Immature natural killer cell (primary cell): Measurements from ENCODE around the gene HSFX3. TPM values are rescaled to one million over a fixed set of nuclear protein-coding genes. Genes with fewer than 3 reads are reported as not detected.
A peak's percentile ranks its signal among the peaks of the same experiment; 100 is the strongest.

Experiments used
- DNase-seq, 3 donors: peaks; one replicate each; pipeline ENCODE4 v3.0.0; 2022; ENCODE audit warnings: mixed read lengths in 1 of 3
- H3K27ac Mint-ChIP-seq, 6 donors: one replicate each; pipeline ENCODE4 v1.8.0; 2020; ENCODE audit warnings: mixed read lengths in 6 of 6, mild to moderate bottlenecking in 5 of 6, inconsistent platforms in 4 of 6, moderate library complexity in 3 of 6
- H3K27me3 Mint-ChIP-seq, 3 donors: one replicate each; pipeline ENCODE4 v1.8.0; 2020 to 2021; ENCODE audit warnings: low read depth in 3 of 3, mild to moderate bottlenecking in 3 of 3, mixed read lengths in 3 of 3, moderate library complexity in 3 of 3, inconsistent platforms in 1 of 3
- H3K36me3 Mint-ChIP-seq, 3 donors: one replicate each; pipeline ENCODE4 v1.8.0; 2020; ENCODE audit warnings: mixed read lengths in 3 of 3, inconsistent platforms in 2 of 3, mild to moderate bottlenecking in 2 of 3
- H3K4me1 Mint-ChIP-seq, 2 donors: one replicate each; pipeline ENCODE4 v1.8.0; 2020; ENCODE audit warnings: inconsistent platforms in 2 of 2, mild to moderate bottlenecking in 2 of 2, mixed read lengths in 2 of 2, moderate library complexity in 1 of 2
- H3K4me3 Mint-ChIP-seq, 5 donors: one replicate each; pipeline ENCODE4 v1.8.0; 2020; ENCODE audit warnings: mild to moderate bottlenecking in 5 of 5, mixed read lengths in 5 of 5, inconsistent platforms in 3 of 5, moderate library complexity in 3 of 5
- H3K9me3 Mint-ChIP-seq, 6 donors: one replicate each; pipeline ENCODE4 v1.8.0; 2020; ENCODE audit warnings: mild to moderate bottlenecking in 6 of 6, mixed read lengths in 6 of 6, inconsistent platforms in 4 of 6, moderate library complexity in 3 of 6
- polyA plus RNA-seq, 3 donors: library from polyadenylated mRNA; unstranded; fragments of 300-500 nt; fragmentation: Illumina TruSeq; gene quantifications; one replicate each; pipeline ENCODE4 v1.2.3, GENCODE V29; 2021

HSFX3 gene
- polyA plus RNA-seq, 3 donors from 2014 or later, result not detected

GRCh38 chrX:149518236-149518635 is 31.5 kb downstream of the HSFX3 start:
- DNase-seq, result no peak
- H3K9me3 Mint-ChIP-seq, result no peaks in the 10 kb centered on the region
- H3K4me1 Mint-ChIP-seq, result peaks cover 68 to 70% of the 10 kb centered on the region in 2 donors
- peaks cover 3 to 13% (median 6%) of the 10 kb centered on the region in 3 donors for H3K27me3 Mint-ChIP-seq
- H3K27ac Mint-ChIP-seq, result peak overlapping the region in 2 of 6 donors; percentile 38 to 48
- peak overlapping the region in 1 of 5 donors; percentile 36 for H3K4me3 Mint-ChIP-seq
- peaks cover 0 to 3% (median 0%) of the 10 kb centered on the region in 3 donors for H3K36me3 Mint-ChIP-seq

DNA sequence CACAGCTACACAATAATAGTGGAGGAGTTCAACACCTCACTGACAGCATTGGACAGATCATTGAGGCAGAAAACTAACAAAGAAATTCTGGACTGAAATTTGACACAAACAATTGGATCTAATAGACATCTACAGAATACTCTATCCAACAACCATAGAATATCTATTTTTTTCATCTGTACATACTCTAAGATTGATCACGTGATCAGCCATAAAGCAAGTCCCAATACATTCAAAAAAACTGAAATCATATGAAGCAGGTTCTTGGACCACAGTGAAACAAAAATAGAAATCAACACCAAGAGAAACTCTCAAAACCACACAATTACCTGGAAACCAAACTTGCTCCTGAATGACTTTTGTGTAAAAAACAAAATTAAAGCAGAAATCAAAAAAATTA is 32.4 kb downstream of the HSFX3 start:
- H3K27me3 Mint-ChIP-seq, result peaks cover 3 to 13% (median 6%) of the 10 kb centered on the region in 3 donors
- H3K9me3 Mint-ChIP-seq, result no peaks in the 10 kb centered on the region
- H3K4me3 Mint-ChIP-seq, result no peak overlapping the region
- H3K27ac Mint-ChIP-seq, result peak overlapping the region in 2 of 6 donors; percentile 35 to 95
- H3K4me1 Mint-ChIP-seq, result peaks cover 68 to 69% of the 10 kb centered on the region in 2 donors
- H3K36me3 Mint-ChIP-seq, result peaks cover 0 to 3% (median 0%) of the 10 kb centered on the region in 3 donors
- DNase-seq, result no peak

DNA sequence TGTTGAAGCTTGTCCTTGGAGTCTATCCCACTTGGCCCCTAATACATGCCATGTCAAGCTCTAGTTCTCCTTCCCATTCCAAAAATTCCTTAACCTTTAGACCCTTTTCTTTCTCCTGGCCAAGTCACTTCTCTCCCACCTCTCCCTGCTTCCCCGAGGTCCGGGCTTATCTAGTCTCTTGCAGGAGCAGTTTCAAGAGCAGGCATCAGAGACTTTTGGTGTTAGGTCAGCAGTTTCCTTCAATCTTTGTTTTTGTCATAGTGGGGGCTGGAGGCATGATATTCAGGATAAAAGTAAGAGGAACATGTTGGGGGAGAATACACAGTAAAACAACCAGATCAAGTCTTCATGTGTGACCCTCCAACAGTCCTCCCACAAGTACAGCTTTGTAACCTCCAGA is 33.1 kb downstream of the HSFX3 start:
- H3K9me3 Mint-ChIP-seq, result no peaks in the 10 kb centered on the region
- peaks cover 67 to 71% of the 10 kb centered on the region in 2 donors for H3K4me1 Mint-ChIP-seq
- H3K4me3 Mint-ChIP-seq, result no peak overlapping the region
- H3K27ac Mint-ChIP-seq, result peak overlapping the region in 5 of 6 donors; percentile 22 to 95 (median 88)
- no peak for DNase-seq
- peaks cover 3 to 13% (median 4%) of the 10 kb centered on the region in 3 donors for H3K27me3 Mint-ChIP-seq
- H3K36me3 Mint-ChIP-seq, result peaks cover 0 to 3% (median 0%) of the 10 kb centered on the region in 3 donors

DNA sequence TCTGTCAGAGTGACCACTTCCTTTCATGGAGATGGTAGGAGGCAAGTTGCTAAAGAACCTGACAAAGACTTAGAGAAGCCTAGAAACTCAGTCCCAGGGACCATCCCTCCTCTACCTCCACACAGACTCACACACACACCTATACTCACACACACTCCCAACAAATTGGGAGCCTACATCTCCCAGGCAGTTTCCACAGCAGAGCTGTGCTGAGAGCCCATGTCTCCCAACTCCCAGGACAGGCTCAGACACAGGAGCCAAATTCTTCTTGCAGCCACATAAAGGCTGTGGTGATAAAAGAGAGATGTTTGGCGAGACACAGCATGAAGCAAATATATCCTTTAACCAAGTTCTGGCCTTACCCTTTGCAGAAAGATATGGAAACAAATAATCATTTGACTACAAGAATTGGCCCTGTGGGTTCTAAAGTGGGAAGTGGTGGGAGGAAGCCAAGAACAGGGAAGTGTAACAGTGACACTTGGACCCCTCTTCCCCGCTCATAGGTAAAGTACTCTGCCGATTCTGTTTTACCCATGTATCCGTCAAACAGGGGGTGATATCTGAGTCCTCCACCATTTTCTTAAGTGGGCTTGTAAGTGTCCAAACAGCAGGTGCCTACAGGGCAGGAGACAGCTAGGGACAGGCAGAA is 33.6 kb downstream of the HSFX3 start:
- Mint-ChIP-seq H3K27ac (peak overlapping the region; percentile 80 to 96 (median 94)), H3K27me3 (peaks cover 3 to 9% (median 4%) of the 10 kb centered on the region in 3 donors), H3K4me1 (peaks cover 66 to 68% of the 10 kb centered on the region in 2 donors), H3K4me3 (peak overlapping the region; percentile 3 to 62 (median 27)), H3K9me3 (no peaks in the 10 kb centered on the region), H3K36me3 (peaks cover 0 to 3% (median 0%) of the 10 kb centered on the region in 3 donors)
- DNase-seq, result no peak

- Mint-ChIP-seq H3K4me3 (peak overlapping the region; percentile 47 to 74 (median 66)), H3K4me1 (peaks cover 61 to 64% of the 10 kb centered on the region in 2 donors), H3K36me3 (peaks cover 0 to 3% (median 0%) of the 10 kb centered on the region in 3 donors), H3K9me3 (no peaks in the 10 kb centered on the region), H3K27me3 (peaks cover 3 to 9% (median 4%) of the 10 kb centered on the region in 3 donors), H3K27ac (peak overlapping the region; percentile 94 to 96 (median 95))
- DNase-seq, result peak; percentile 69 to 75 (median 74)
Measured at GRCh38 chrX:149513825-149514428, 35.8 kb downstream of the HSFX3 start.

- H3K9me3 Mint-ChIP-seq, result no peaks in the 10 kb centered on the region
- peaks cover 4 to 9% (median 5%) of the 10 kb centered on the region in 3 donors for H3K27me3 Mint-ChIP-seq
- peak overlapping the region; percentile 91 to 95 (median 94) for H3K27ac Mint-ChIP-seq
- H3K4me3 Mint-ChIP-seq, result peak overlapping the region; percentile 60 to 75 (median 71)
- peak; percentile 62 to 69 (median 67) for DNase-seq
- H3K4me1 Mint-ChIP-seq, result peaks cover 57 to 61% of the 10 kb centered on the region in 2 donors
- peaks cover 0 to 3% (median 0%) of the 10 kb centered on the region in 3 donors for H3K36me3 Mint-ChIP-seq
Measured at GRCh38 chrX:149512225-149512885, 37.4 kb downstream of the HSFX3 start.

DNA sequence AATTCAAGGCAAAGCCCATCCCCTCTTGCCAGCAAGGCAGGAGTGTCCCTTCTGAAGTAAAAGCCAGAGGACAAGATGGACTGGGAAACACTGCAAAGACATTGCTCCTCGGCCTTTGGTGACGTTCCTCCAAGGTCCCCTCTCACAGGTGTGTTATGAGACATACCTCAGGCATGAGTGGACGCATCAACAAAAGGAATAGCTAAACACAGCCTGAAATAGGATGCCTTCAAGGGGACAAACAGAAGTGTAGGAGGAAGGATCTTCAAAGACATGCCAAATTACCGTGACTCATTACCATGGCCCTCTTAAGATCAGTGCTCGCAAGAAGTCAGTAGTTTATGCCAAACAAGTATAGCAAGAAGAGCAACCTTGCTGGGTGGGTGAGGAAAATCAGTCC is 38.6 kb downstream of the HSFX3 start:
- Mint-ChIP-seq H3K9me3 (no peaks in the 10 kb centered on the region), H3K4me3 (no peak overlapping the region), H3K36me3 (no peaks in the 10 kb centered on the region), H3K27ac (peak overlapping the region in 2 of 6 donors; percentile 51 to 94), H3K27me3 (peaks cover 4 to 7% (median 5%) of the 10 kb centered on the region in 3 donors), H3K4me1 (peaks cover 50 to 52% of the 10 kb centered on the region in 2 donors)
- DNase-seq, result no peak

GRCh38 chrX:149510386-149510785 is 39.3 kb downstream of the HSFX3 start:
- Mint-ChIP-seq H3K27me3 (peaks cover 2 to 4% (median 2%) of the 10 kb centered on the region in 3 donors), H3K27ac (peak overlapping the region in 3 of 6 donors; percentile 13 to 68 (median 42)), H3K4me3 (no peak overlapping the region), H3K4me1 (peaks cover 48 to 51% of the 10 kb centered on the region in 2 donors), H3K9me3 (no peaks in the 10 kb centered on the region), H3K36me3 (no peaks in the 10 kb centered on the region)
- no peak for DNase-seq

DNA sequence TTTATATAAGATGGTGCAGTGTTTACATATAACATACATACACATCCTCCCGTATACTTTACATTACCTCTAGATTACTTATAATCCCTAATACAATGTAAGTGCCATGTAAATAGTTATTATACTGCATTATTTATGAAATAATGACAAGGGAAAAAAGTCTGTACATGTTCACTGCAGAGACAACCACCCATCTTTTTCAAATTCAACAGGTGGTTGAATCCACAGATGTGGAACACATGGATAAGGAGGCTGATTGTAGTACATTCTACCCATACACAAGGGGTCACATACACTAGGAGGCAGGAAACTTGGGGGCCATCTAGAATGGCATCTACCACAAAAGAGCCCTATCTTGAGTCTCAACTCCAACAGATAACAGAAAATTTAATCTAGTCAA is 41.3 kb downstream of the HSFX3 start:
- Mint-ChIP-seq H3K36me3 (no peaks in the 10 kb centered on the region), H3K4me1 (peaks cover 42% of the 10 kb centered on the region in 2 donors), H3K9me3 (no peaks in the 10 kb centered on the region), H3K27me3 (peaks cover 8 to 14% (median 13%) of the 10 kb centered on the region in 3 donors), H3K4me3 (no peak overlapping the region), H3K27ac (peak overlapping the region in 1 of 6 donors; percentile 40)
- no peak for DNase-seq

GRCh38 chrX:149506349-149506748 is 43.4 kb downstream of the HSFX3 start:
- Mint-ChIP-seq H3K4me3 (no peak overlapping the region), H3K36me3 (no peaks in the 10 kb centered on the region), H3K9me3 (no peaks in the 10 kb centered on the region), H3K27ac (peak overlapping the region in 5 of 6 donors; percentile 62 to 99 (median 94)), H3K27me3 (peaks cover 14 to 22% (median 21%) of the 10 kb centered on the region in 3 donors), H3K4me1 (peaks cover 42% of the 10 kb centered on the region in 2 donors)
- no peak for DNase-seq

- DNase-seq, result no peak
- Mint-ChIP-seq H3K27me3 (peaks cover 14 to 22% (median 22%) of the 10 kb centered on the region in 3 donors), H3K36me3 (no peaks in the 10 kb centered on the region), H3K4me3 (peak overlapping the region; percentile 91 to 99 (median 97)), H3K27ac (peak overlapping the region; percentile 86 to 100 (median 98)), H3K9me3 (no peaks in the 10 kb centered on the region), H3K4me1 (peaks cover 46 to 47% of the 10 kb centered on the region in 2 donors)
Measured at GRCh38 chrX:149505671-149506070, 44.1 kb downstream of the HSFX3 start.

GRCh38 chrX:149504915-149505651 is 44.6 kb downstream of the HSFX3 start, which contains the start of gene IDS:
Gene IDS (minus strand): TSS chrX:149505306. CDS start chrX:149505137, 169 bp downstream.
- peak within 1 kb of the TSS; percentile 98 to 100 (median 100) for H3K27ac Mint-ChIP-seq
- peak; percentile 86 to 91 (median 91) for DNase-seq
- H3K36me3 Mint-ChIP-seq, result peaks cover 0 to 5% (median 2%) of the 10 kb centered on the region in 3 donors
- H3K4me1 Mint-ChIP-seq, result peaks cover 47% of the 10 kb centered on the region in 2 donors
- H3K9me3 Mint-ChIP-seq, result no peaks in the 10 kb centered on the region
- peaks cover 14 to 26% (median 22%) of the 10 kb centered on the region in 3 donors for H3K27me3 Mint-ChIP-seq
- peak within 1 kb of the TSS; percentile 91 to 99 (median 97) for H3K4me3 Mint-ChIP-seq
